Jurkat, Clone E6-1 (cell line): ENCODE data around the gene SETX.
A peak's percentile ranks its signal among the peaks of the same experiment; 100 is the strongest.

Experiments
- DNase-seq: peaks from one replicate; pipeline ENCODE4 v3.0.0-alpha.2; 2011; ENCODE audit warnings: low read depth, low spot score
- H3K4me3 ChIP-seq: 2 replicates; pipeline ENCODE4 v1.5.1; 2011; ENCODE audit warnings: mild to moderate bottlenecking, low read length, control low read depth, moderate library complexity

Gene SETX

GRCh38 chr9:132245465-132245864, 109.3 kb downstream of the SETX start:
- no peak overlapping the region for H3K4me3 ChIP-seq
- DNase-seq = no peak

- H3K4me3 ChIP-seq = no peak overlapping the region
- no peak for DNase-seq
These were observed 110.0 kb downstream of the SETX start for GRCh38 chr9:132244582-132245455.

DNA sequence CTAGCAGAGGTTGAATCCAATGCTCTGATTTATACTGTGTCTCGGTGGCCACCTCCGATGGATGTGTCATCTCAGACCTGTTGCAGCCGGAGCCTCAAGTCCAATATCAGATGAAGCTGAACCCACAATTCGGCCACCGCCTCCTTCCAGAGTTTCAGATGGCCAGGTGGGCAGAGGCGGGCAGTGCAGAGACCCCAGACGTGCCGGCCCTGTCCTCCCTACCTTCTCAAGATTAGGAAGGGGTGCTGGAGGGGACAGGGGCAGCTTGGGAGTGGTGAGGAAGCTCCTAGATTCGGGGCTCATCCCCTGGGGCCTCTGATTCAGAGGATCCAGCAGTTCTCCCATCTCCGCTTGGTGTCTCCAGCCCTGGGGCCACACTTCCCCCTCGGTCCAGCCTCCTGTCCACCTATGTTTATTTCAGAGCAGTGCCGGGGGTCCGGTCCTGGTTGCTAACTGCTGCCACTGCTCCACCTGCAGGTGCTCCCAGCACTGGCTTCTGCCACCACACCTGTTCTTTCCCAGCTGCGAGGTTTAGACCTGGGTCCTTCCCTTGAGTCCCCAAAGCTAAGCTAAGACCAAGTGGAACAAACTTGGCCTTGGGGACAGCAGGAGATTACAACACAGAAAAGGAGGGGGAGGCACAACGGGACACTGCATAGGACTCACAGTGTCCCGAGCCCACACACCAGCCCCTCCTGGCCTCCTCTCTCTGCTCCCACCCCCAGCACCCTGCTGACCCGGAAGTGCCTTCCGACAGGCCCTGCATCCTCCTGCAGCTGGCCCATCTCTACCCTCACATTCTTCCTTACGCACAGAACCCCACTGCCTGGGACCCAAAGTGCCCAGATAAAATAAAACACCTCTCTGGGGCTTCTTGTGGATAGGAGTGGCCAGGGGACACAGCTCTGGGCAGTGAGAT, 111.4 kb downstream of the SETX start:
- no peak for DNase-seq
- no peak overlapping the region for H3K4me3 ChIP-seq

DNA sequence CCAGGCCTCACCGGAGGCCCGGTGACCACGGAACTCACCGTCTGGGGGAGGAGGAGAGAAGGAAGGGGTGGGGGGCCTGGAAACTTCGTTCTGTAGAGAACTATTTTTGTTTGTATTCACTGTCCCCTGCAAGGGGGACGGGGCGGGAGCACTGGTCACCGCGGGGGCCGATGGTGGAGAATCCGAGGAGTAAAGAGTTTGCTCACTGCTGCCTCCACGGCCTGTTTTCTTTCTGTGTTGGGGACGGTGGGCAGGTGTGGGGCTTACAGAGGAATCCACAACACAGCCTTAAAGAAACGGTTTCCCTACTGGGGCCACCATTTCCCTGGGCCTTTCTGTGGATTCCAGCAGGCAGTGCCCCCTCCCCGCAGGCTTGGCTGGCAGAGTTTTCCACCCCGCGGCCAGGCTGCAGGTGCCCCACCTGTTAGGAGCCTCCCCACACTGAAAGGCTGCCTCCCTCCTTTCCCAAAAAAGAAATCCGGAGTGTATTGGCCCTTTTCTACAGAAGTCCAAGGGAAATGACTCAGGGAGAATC, 112.1 kb downstream of the SETX start:
- no peak for DNase-seq
- peak overlapping the region; percentile 70 for H3K4me3 ChIP-seq

GRCh38 chr9:132241840-132242620, 112.8 kb downstream of the SETX start:
- peak overlapping the region; percentile 70 for H3K4me3 ChIP-seq
- DNase-seq = peak; percentile 39

- DNase-seq = no peak
- H3K4me3 ChIP-seq = peak overlapping the region; percentile 70
These were observed 113.3 kb downstream of the SETX start for GRCh38 chr9:132241483-132241839.

- DNase-seq = peak; percentile 93
- H3K4me3 ChIP-seq = peak overlapping the region; percentile 70
These were observed 113.8 kb downstream of the SETX start for GRCh38 chr9:132240841-132241482.

DNA sequence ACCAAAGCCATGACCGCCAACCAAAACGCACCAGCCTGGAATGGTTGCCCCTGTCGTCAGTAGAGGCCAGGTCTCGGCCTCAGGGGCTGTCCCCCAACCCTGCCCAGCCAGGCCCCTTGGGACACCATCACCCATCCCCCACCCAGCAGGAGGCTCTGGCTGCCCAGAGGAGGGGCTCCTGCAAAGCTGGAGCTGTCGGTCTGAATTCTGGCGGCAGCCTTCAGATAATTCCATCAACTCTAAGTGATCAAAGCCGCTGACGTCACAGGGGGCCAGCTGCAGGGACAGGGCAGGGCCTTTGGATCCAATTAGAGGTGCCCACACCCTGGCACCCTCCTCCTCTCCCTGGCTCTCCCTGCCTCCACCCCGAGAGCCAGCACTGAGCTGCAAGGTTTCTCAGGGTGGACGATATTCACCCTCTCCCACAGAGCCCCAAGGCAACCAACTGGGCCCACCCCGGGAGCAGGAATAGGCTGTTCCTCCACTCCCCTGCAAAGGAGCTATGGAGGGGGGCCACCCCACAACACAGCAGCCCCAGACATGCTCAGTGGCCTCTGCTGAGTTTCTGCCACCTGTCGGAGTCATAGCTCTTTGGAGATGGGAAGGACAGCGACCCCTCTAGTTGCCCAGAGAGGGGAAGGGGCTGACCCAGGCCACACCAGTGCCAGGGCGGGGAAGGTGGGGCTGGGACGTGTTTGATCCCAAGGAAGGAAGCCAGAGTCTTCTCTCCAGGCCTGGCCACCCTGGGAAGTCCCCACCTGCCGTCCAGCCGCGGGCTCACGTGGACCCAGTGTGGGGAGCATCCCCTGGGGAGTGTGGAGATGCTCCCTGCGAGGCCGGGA, 114.6 kb downstream of the SETX start:
- DNase-seq = no peak
- peak overlapping the region; percentile 46 for H3K4me3 ChIP-seq

DNA sequence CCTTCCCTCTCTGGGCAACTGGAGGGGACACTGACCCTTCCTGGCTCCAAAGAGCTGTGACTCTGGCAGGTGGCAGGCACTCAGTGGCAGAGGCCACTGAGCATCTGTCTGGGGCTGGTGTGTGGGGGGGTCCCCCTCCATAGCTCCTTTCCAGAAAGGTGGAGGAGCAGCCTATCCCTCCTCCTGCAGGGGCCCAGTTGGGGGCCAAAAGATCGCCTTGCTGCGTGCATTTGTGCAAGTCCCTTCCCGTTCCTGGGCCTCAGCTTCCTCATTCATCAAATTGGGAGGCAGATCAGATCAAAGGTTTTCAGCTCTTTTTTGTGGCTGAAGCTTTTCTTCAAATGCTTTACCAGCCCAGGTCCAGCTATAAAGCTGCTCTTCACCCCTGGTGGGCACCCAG, 115.3 kb downstream of the SETX start:
- no peak overlapping the region for H3K4me3 ChIP-seq
- no peak for DNase-seq

GRCh38 chr9:132238992-132239391, 115.8 kb downstream of the SETX start:
- H3K4me3 ChIP-seq = no peak overlapping the region
- no peak for DNase-seq

DNA sequence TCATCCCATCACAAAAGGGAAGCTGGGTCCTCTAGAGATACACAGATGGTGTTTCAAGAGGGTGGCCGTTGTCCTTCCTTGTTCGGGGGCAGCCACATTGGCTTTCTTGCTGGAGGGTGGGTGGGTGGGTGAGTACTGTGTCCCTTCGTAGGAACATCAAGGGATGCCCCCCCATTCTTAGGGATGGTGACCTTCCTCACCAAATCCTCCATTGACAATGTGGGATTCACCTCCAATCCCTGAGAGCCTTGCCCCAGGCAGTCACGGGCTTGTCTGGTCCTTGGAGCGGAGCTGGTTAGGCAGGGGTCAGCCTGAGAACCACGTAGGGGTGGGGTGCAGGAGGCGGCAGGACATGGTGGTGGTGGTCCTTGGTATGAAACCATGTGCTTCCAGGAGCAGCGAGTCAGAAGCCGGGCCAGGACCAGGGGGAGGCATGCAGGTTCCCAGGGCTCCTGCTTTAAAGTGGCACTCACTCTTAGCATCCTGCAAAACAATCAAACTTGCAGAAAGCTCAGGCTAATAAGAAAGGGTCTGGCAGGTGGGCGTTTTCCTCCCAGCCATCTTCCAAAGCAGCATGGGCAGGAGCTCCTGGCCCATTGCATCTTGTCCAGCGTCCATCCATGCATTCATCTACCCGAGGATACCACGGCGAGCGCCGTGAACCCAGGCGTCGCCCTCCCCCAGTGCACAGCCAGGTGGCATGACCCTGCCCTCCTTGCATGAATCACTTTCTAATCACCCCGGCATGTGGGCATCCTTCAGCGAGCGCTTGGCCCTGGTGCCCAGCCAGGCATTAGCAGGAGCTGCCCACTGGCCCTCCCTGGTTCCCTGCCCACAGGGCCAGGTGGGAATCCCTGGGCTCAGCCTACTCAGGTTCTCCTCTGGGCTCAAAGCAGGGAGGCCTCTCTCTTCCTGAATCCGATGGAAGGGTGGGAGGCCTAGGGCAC, 116.5 kb downstream of the SETX start:
- H3K4me3 ChIP-seq = no peak overlapping the region
- DNase-seq = no peak

GRCh38 chr9:132237481-132237880, 117.3 kb downstream of the SETX start:
- no peak overlapping the region for H3K4me3 ChIP-seq
- no peak for DNase-seq

DNA sequence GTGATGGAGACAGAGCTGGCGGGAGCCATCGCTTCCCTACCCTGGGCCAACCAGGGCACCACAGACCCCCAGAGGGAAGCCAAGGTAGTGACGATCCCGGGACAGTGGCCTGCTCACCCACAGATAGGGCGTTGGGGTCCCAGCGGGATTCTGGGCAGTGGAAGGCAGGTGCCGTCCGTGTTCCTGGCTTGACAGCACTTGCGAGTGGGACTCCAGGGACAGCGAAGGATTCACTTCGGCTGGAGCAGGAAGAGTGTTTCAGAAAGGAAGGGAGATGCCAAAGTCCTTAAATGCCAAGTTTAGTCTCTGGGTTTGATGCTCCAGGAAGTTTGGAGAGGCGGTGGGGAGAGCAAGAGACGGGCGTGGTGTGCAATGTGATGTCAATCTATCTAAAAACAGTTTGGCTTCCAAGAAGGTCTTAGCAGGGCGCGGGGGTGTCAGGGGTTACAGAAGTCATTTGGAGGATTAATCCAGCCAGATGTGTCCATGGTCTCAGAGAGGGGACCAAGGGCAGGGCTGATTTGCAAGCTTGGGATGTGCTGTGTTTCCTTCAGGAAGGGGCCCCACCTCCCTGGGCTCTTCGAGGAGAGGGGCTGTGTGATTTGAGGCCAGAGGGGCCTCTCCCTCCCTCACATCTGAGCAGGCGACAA, 118.0 kb downstream of the SETX start:
- DNase-seq = no peak
- H3K4me3 ChIP-seq = no peak overlapping the region

- no peak overlapping the region for H3K4me3 ChIP-seq
- peak; percentile 58 for DNase-seq
These were observed 118.7 kb downstream of the SETX start for GRCh38 chr9:132235894-132236661.

DNA sequence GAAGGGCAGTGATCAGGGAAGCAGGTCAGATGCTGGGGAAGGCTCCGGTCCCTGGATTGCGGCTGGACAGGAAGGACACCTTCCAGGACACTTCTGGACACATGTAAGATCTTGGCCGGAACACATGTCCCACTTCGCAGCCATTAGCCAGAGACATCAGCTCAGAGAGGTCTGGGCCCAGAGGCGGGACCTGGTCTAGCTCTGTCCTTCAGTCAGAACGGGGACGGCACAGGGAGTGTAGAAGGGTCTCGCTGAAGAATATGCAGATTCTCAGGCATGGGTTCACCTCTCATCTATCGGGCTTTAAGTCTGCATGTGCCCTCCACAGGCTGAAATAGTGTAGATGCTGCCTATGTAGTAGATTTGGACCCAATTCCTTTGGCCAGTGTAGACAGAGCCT, 119.7 kb downstream of the SETX start:
- no peak for DNase-seq
- H3K4me3 ChIP-seq = no peak overlapping the region

DNA sequence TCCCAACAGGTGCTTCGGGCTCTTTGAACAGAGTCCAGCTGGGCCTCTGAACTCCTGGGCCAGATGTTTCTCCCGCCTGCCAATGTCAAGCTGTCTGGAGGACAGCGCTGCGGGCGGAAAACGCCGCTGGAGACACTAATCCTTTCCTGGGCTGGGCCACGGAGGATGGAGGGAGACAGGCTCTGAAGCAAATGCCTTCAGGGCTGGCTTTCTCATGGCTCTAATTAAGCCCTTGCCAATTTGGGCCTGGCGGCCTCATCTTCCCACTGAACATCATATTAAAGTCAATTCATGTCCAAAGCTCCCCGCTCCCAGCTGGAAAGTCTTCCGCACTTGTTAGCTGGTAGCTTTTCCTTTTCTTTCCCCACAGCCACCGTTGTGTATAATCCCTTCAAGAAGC, 120.3 kb downstream of the SETX start:
- H3K4me3 ChIP-seq = no peak overlapping the region
- DNase-seq = no peak
